ENCODE data around the gene NEDD4L. TPM values are rescaled to one million over a fixed set of nuclear protein-coding genes. Genes with fewer than 3 reads are reported as not detected.

NEDD4L gene
- total RNA-seq, 2 experiments from 2014 or later = 11.2 to 13.7 TPM

DNA sequence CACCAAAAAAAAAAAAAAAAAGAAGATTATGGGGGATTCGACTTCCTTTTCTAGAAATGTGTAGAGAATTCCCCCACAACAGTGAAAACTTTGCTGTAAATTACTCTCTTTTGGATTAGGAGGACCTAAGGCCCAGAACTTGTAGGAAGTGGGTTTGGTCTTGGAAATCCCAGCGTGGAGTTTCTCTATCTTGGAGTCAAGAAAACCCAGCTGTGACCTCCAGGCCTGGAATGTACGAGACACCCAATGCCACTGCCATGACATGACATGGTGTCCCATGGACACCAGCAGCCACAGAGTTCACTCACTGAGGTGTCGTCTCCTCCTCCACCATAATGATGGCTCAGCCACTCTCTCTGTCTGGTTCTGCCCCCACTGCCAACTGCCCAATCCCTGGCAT is 382.6 kb downstream of the NEDD4L start:
- H3K4me1 Mint-ChIP-seq (ENCODE audit: low read depth) = no peaks in the 10 kb centered on the region
- no peak overlapping the region for H3K4me3 Mint-ChIP-seq
- H3K27ac Mint-ChIP-seq = no peak overlapping the region
- H3K4me1 ChIP-seq (ENCODE audit: insufficient read depth, low read length) = no peaks in the 10 kb centered on the region
- no peaks in the 10 kb centered on the region for H3K36me3 ChIP-seq (ENCODE audit: insufficient read depth, low read length)
- H3K36me3 Mint-ChIP-seq (ENCODE audit: low read depth) = no peaks in the 10 kb centered on the region
- H3K4me3 ChIP-seq (ENCODE audit: low read length) = no peak overlapping the region
- no peak for ATAC-seq (ENCODE audit: poor library complexity)
- TF ChIP-seq, protein P1, sequence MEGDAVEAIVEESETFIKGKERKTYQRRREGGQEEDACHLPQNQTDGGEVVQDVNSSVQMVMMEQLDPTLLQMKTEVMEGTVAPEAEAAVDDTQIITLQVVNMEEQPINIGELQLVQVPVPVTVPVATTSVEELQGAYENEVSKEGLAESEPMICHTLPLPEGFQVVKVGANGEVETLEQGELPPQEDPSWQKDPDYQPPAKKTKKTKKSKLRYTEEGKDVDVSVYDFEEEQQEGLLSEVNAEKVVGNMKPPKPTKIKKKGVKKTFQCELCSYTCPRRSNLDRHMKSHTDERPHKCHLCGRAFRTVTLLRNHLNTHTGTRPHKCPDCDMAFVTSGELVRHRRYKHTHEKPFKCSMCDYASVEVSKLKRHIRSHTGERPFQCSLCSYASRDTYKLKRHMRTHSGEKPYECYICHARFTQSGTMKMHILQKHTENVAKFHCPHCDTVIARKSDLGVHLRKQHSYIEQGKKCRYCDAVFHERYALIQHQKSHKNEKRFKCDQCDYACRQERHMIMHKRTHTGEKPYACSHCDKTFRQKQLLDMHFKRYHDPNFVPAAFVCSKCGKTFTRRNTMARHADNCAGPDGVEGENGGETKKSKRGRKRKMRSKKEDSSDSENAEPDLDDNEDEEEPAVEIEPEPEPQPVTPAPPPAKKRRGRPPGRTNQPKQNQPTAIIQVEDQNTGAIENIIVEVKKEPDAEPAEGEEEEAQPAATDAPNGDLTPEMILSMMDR (IDR thresholded peaks at IDR 0.05) = no peak
- intact Hi-C loops (cut with DNase I, micrococcal nuclease) = no loop called here
- H3K27me3 ChIP-seq (ENCODE audit: control insufficient read depth in 1 of 2, insufficient read depth in 2 of 2, low read length in 2 of 2) = no peaks in the 10 kb centered on the region
- DNase-seq = no peak
- H3K27me3 Mint-ChIP-seq = peaks cover 3% of the 10 kb centered on the region
- POLR2A ChIA-PET = no interaction called here
- CTCF ChIA-PET = interaction anchor here (0.6 kb wide), 1 partner anchor 27 kb away, joined by 3 read pairs; no protein-coding TSS in a partner anchor
- H3K27ac ChIP-seq (ENCODE audit: low read depth in 1 of 2, low read length in 2 of 2) = no peak overlapping the region
- no peaks in the 10 kb centered on the region for H3K9me3 ChIP-seq (ENCODE audit: control insufficient read depth in 1 of 2, insufficient read depth in 1 of 2, low read length in 2 of 2)
- no peaks in the 10 kb centered on the region for H3K9me3 Mint-ChIP-seq

DNA sequence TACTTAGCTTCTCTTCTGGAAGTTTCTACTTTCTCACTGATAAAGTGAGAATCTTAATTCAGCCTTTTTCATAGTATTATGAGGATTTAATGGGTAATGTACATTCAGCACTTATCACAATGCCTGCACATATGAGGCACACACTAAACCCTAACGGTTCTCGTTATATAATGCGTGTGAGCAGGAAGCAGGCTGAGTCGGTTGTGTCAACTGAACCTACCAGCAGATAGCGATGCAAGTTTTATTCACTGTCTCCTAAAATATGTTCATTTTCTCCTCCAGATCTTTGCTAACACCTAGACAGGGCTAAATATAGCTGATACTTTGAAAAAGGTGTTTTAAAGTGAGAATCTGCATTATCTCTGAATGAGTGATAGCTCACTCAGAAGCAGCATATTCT is 383.3 kb downstream of the NEDD4L start:
- Histone ChIP-seq H3K9me3 (ENCODE audit: control insufficient read depth in 1 of 2, insufficient read depth in 1 of 2, low read length in 2 of 2) (no peaks in the 10 kb centered on the region), H3K4me3 (ENCODE audit: low read length) (no peak overlapping the region), H3K27me3 (ENCODE audit: control insufficient read depth in 1 of 2, insufficient read depth in 2 of 2, low read length in 2 of 2) (no peaks in the 10 kb centered on the region), H3K27ac (ENCODE audit: low read depth in 1 of 2, low read length in 2 of 2) (no peak overlapping the region), H3K36me3 (ENCODE audit: insufficient read depth, low read length) (no peaks in the 10 kb centered on the region), H3K4me1 (ENCODE audit: insufficient read depth, low read length) (no peaks in the 10 kb centered on the region)
- DNase-seq (no peak), ATAC-seq (ENCODE audit: poor library complexity) (no peak)
- TF ChIP-seq, protein P1 (IDR thresholded peaks at IDR 0.05) = no peak
- H3K4me1 Mint-ChIP-seq (ENCODE audit: low read depth) = no peaks in the 10 kb centered on the region
- POLR2A ChIA-PET = no interaction called here
- intact Hi-C loops (cut with DNase I, micrococcal nuclease) = no loop called here
- no peak overlapping the region for H3K4me3 Mint-ChIP-seq
- no peaks in the 10 kb centered on the region for H3K36me3 Mint-ChIP-seq (ENCODE audit: low read depth)
- no peak overlapping the region for H3K27ac Mint-ChIP-seq
- CTCF ChIA-PET = no interaction called here
- peaks cover 3% of the 10 kb centered on the region for H3K27me3 Mint-ChIP-seq
- no peaks in the 10 kb centered on the region for H3K9me3 Mint-ChIP-seq

DNA sequence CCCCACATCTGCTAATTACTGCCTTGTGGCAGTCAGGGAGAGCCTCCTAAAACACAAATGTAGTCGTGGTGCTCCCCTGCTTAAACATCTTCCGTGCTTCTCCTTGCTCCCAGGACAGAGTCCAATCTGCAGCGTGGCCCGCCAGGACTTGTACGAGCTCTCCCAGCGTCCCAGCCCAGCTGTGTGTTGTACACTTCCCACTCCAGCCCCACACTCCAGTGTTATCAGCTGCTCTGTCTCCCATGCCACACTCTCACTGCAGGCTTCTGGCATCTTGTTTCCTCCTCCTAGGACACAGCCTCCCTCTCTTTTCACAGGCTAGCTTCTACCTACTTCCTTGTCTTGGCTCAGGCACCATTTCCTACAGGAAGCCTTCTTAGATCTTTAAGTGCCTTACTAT is 385.4 kb downstream of the NEDD4L start:
- no peaks in the 10 kb centered on the region for H3K4me1 Mint-ChIP-seq (ENCODE audit: low read depth)
- no peaks in the 10 kb centered on the region for H3K27me3 Mint-ChIP-seq
- H3K27ac Mint-ChIP-seq = no peak overlapping the region
- no peaks in the 10 kb centered on the region for H3K9me3 Mint-ChIP-seq
- intact Hi-C loops (cut with DNase I, micrococcal nuclease) = no loop called here
- H3K27me3 ChIP-seq (ENCODE audit: control insufficient read depth in 1 of 2, insufficient read depth in 2 of 2, low read length in 2 of 2) = no peaks in the 10 kb centered on the region
- no peaks in the 10 kb centered on the region for H3K9me3 ChIP-seq (ENCODE audit: control insufficient read depth in 1 of 2, insufficient read depth in 1 of 2, low read length in 2 of 2)
- H3K27ac ChIP-seq (ENCODE audit: low read depth in 1 of 2, low read length in 2 of 2) = no peak overlapping the region
- H3K36me3 ChIP-seq (ENCODE audit: insufficient read depth, low read length) = no peaks in the 10 kb centered on the region
- TF ChIP-seq, protein P1 (IDR thresholded peaks at IDR 0.05) = no peak
- CTCF ChIA-PET = no interaction called here
- no peak overlapping the region for H3K4me3 ChIP-seq (ENCODE audit: low read length)
- POLR2A ChIA-PET = no interaction called here
- no peak overlapping the region for H3K4me3 Mint-ChIP-seq
- H3K36me3 Mint-ChIP-seq (ENCODE audit: low read depth) = no peaks in the 10 kb centered on the region
- no peak for ATAC-seq (ENCODE audit: poor library complexity)
- no peak for DNase-seq
- no peaks in the 10 kb centered on the region for H3K4me1 ChIP-seq (ENCODE audit: insufficient read depth, low read length)

Measured in CD4-positive, alpha-beta T cell (primary cell).